ENCODE measurements around the gene FASN.
A peak's percentile ranks its signal among the peaks of the same experiment; 100 is the strongest.

The FASN gene

GRCh38 chr17:82101767-82102679, 4.0 kb upstream of the FASN start:
- Histone ChIP-seq H3K4me1 (peaks cover 25% of the 10 kb centered on the region), H3K4me3 (no peak overlapping the region), H3K9me3 (no peaks in the 10 kb centered on the region), H3K36me3 (replicated peaks) (peaks cover 9% of the 10 kb centered on the region; the same call in 1 of the 2 replicates), H3K27me3 (ENCODE audit: low read depth) (no peaks in the 10 kb centered on the region)
- DNase-seq (ENCODE audit: low spot score in 2 of 2) = peak in 1 of 2 experiments; percentile 23
- in situ Hi-C loops (cut with MboI; ENCODE audit: low sequenced_read_pairs) = no loop called here

GRCh38 chr17:82101301-82101715, 3.3 kb upstream of the FASN start:
- no peak overlapping the region for H3K4me3 ChIP-seq
- in situ Hi-C loops (cut with MboI; ENCODE audit: low sequenced_read_pairs) = no loop called here
- DNase-seq (ENCODE audit: low spot score in 2 of 2) = peak in 1 of 2 experiments; percentile 11
- peaks cover 29% of the 10 kb centered on the region for H3K4me1 ChIP-seq
- no peaks in the 10 kb centered on the region for H3K9me3 ChIP-seq
- H3K36me3 ChIP-seq (replicated peaks) = peaks cover 17% of the 10 kb centered on the region
- no peaks in the 10 kb centered on the region for H3K27me3 ChIP-seq (ENCODE audit: low read depth)

GRCh38 chr17:82100502-82101298, 2.7 kb upstream of the FASN start:
- no peak overlapping the region for H3K4me3 ChIP-seq
- H3K27me3 ChIP-seq (ENCODE audit: low read depth) = no peaks in the 10 kb centered on the region
- H3K9me3 ChIP-seq = no peaks in the 10 kb centered on the region
- in situ Hi-C loops (cut with MboI; ENCODE audit: low sequenced_read_pairs) = no loop called here
- no peak for DNase-seq (ENCODE audit: low spot score in 2 of 2)
- peaks cover 23% of the 10 kb centered on the region for H3K36me3 ChIP-seq (replicated peaks)
- peaks cover 30% of the 10 kb centered on the region for H3K4me1 ChIP-seq

- Histone ChIP-seq H3K27me3 (ENCODE audit: low read depth) (no peaks in the 10 kb centered on the region), H3K36me3 (replicated peaks) (peaks cover 36% of the 10 kb centered on the region), H3K4me1 (peaks cover 30% of the 10 kb centered on the region), H3K9me3 (no peaks in the 10 kb centered on the region), H3K4me3 (peak overlapping the region; percentile 47)
- in situ Hi-C loops (cut with MboI; ENCODE audit: low sequenced_read_pairs) = no loop called here
- no peak for DNase-seq (ENCODE audit: low spot score in 2 of 2)
Measured at GRCh38 chr17:82098939-82099763, 1.1 kb upstream of the FASN start.

- Histone ChIP-seq H3K4me1 (peaks cover 22% of the 10 kb centered on the region), H3K36me3 (replicated peaks) (peaks cover 47% of the 10 kb centered on the region), H3K9me3 (no peaks in the 10 kb centered on the region), H3K4me3 (peak overlapping the region; percentile 74), H3K27me3 (ENCODE audit: low read depth) (no peaks in the 10 kb centered on the region)
- DNase-seq (ENCODE audit: low spot score in 2 of 2) = no peak
- in situ Hi-C loops (cut with MboI; ENCODE audit: low sequenced_read_pairs) = no loop called here
Measured at GRCh38 chr17:82097919-82098168, 192 bp downstream of the FASN start.

GRCh38 chr17:82097184-82097918, 685 bp downstream of the FASN start:
- in situ Hi-C loops (cut with MboI; ENCODE audit: low sequenced_read_pairs) = no loop called here
- no peaks in the 10 kb centered on the region for H3K9me3 ChIP-seq
- peaks cover 52% of the 10 kb centered on the region for H3K36me3 ChIP-seq (replicated peaks)
- H3K27me3 ChIP-seq (ENCODE audit: low read depth) = no peaks in the 10 kb centered on the region
- H3K4me3 ChIP-seq = peak overlapping the region; percentile 74
- peak in 1 of 2 experiments; percentile 68 for DNase-seq (ENCODE audit: low spot score in 2 of 2)
- H3K4me1 ChIP-seq = peaks cover 22% of the 10 kb centered on the region

- H3K9me3 ChIP-seq = no peaks in the 10 kb centered on the region
- peak in 1 of 2 experiments; percentile 12 for DNase-seq (ENCODE audit: low spot score in 2 of 2)
- in situ Hi-C loops (cut with MboI; ENCODE audit: low sequenced_read_pairs) = no loop called here
- H3K36me3 ChIP-seq (replicated peaks) = peaks cover 58% of the 10 kb centered on the region
- no peaks in the 10 kb centered on the region for H3K27me3 ChIP-seq (ENCODE audit: low read depth)
- peaks cover 22% of the 10 kb centered on the region for H3K4me1 ChIP-seq
- H3K4me3 ChIP-seq = peak overlapping the region; percentile 74
Measured at GRCh38 chr17:82096709-82097183, 1.3 kb downstream of the FASN start.

- Histone ChIP-seq H3K27me3 (ENCODE audit: low read depth) (no peaks in the 10 kb centered on the region), H3K9me3 (no peaks in the 10 kb centered on the region), H3K4me1 (peaks cover 22% of the 10 kb centered on the region), H3K4me3 (peak overlapping the region; percentile 74), H3K36me3 (replicated peaks) (peaks cover 65% of the 10 kb centered on the region)
- peak in 1 of 2 experiments; percentile 17 for DNase-seq (ENCODE audit: low spot score in 2 of 2)
- in situ Hi-C loops (cut with MboI; ENCODE audit: low sequenced_read_pairs) = no loop called here
Measured at GRCh38 chr17:82095777-82096708, 2.0 kb downstream of the FASN start.

- Histone ChIP-seq H3K4me1 (peaks cover 20% of the 10 kb centered on the region), H3K27me3 (ENCODE audit: low read depth) (no peaks in the 10 kb centered on the region), H3K36me3 (replicated peaks) (peaks cover 74% of the 10 kb centered on the region), H3K4me3 (no peak overlapping the region), H3K9me3 (no peaks in the 10 kb centered on the region)
- peak in 1 of 2 experiments; percentile 6 for DNase-seq (ENCODE audit: low spot score in 2 of 2)
- in situ Hi-C loops (cut with MboI; ENCODE audit: low sequenced_read_pairs) = no loop called here
Measured at GRCh38 chr17:82094931-82095776, 2.9 kb downstream of the FASN start.

GRCh38 chr17:82092995-82093751, 4.9 kb downstream of the FASN start:
- peaks cover 9% of the 10 kb centered on the region for H3K4me1 ChIP-seq
- H3K27me3 ChIP-seq (ENCODE audit: low read depth) = no peaks in the 10 kb centered on the region
- in situ Hi-C loops (cut with MboI; ENCODE audit: low sequenced_read_pairs) = no loop called here
- peak in 1 of 2 experiments; percentile 7 for DNase-seq (ENCODE audit: low spot score in 2 of 2)
- peaks cover 94% of the 10 kb centered on the region for H3K36me3 ChIP-seq (replicated peaks)
- H3K4me3 ChIP-seq = no peak overlapping the region
- H3K9me3 ChIP-seq = no peaks in the 10 kb centered on the region

GRCh38 chr17:82092628-82092994, 5.4 kb downstream of the FASN start:
- Histone ChIP-seq H3K36me3 (replicated peaks) (peaks cover 96% of the 10 kb centered on the region), H3K27me3 (ENCODE audit: low read depth) (no peaks in the 10 kb centered on the region), H3K4me3 (no peak overlapping the region), H3K9me3 (no peaks in the 10 kb centered on the region), H3K4me1 (peaks cover 9% of the 10 kb centered on the region)
- peak in 1 of 2 experiments; percentile 7 for DNase-seq (ENCODE audit: low spot score in 2 of 2)
- in situ Hi-C loops (cut with MboI; ENCODE audit: low sequenced_read_pairs) = no loop called here

Data from HAP-1 (cell line).